ENCODE data around the gene GDAP2.

The GDAP2 gene

DNA sequence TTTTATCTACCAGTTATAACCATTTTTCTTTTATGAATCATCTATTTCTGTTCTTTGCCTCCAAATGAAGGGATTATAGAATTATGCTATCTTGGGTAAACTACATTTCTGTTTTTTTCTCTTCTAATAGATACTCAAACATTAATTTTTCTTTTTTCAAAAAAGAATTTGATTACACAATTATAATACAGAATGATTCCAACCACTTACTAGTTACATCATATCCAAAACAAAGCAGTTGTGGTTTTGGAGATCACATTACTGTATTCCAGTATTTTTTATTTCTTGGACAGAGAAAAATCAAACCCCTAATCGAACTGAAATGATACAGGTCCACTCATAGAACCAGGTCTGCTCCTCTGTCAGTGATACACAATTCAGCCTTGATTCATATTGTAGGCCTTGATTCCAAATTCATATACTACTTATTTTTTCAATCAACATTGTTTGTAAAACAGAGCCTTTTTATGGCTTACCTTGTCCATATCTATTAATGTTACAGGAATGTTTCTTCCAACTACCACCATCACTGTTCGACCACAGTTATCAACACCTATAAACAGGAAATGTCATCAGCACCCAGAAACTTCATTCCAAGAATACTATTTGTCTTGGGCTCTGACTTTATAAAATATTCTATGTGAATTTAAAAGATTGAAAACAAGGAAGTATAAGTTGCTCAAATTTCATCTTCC lies 43.2 kb downstream of the GDAP2 start:
- Histone ChIP-seq H3K4me3 (ENCODE audit: low read depth, low read length) (no peak overlapping the region), H3K27me3 (ENCODE audit: insufficient read depth, low read depth, severe bottlenecking) (no peaks in the 10 kb centered on the region), H3K36me3 (no peaks in the 10 kb centered on the region; the same call in 1 of the 2 replicates), H3K9me3 (ENCODE audit: severe bottlenecking) (no peaks in the 10 kb centered on the region), H3K27ac (no peak overlapping the region)
- no peak for TF ChIP-seq CTCF (IDR thresholded peaks at IDR 0.05; ENCODE audit: low read depth, low read length)
- no peak for DNase-seq

DNA sequence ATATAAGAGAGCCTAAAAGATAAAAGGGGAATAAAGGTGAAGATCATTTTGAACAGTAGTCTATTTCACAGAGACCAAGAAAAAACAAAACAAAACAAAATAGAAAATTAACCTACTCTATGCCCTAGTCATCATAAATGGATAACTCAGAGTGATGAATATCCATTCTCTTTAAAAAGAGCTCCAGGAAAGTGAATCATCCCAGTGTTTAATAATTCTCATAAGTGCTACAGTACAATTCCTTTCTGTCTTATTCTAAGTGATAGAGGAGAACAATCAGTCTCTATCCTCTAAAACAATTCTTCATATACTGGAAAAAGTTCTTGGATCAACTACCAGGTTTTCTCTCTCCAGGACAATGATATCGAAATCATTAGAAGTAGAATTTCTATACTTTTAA lies 45.8 kb downstream of the GDAP2 start:
- Histone ChIP-seq H3K4me3 (ENCODE audit: low read depth, low read length) (no peak overlapping the region), H3K36me3 (peaks cover 4% of the 10 kb centered on the region), H3K27ac (no peak overlapping the region), H3K9me3 (ENCODE audit: severe bottlenecking) (no peaks in the 10 kb centered on the region), H3K27me3 (ENCODE audit: insufficient read depth, low read depth, severe bottlenecking) (no peaks in the 10 kb centered on the region)
- no peak for DNase-seq
- TF ChIP-seq CTCF (IDR thresholded peaks at IDR 0.05; ENCODE audit: low read depth, low read length): no peak

GRCh38 chr1:117879284-117879683 lies 50.1 kb downstream of the GDAP2 start:
- Histone ChIP-seq H3K4me3 (ENCODE audit: low read depth, low read length) (no peak overlapping the region), H3K27ac (no peak overlapping the region), H3K36me3 (peaks cover 10% of the 10 kb centered on the region), H3K27me3 (ENCODE audit: insufficient read depth, low read depth, severe bottlenecking) (no peaks in the 10 kb centered on the region), H3K9me3 (ENCODE audit: severe bottlenecking) (no peaks in the 10 kb centered on the region)
- no peak for DNase-seq
- TF ChIP-seq CTCF (IDR thresholded peaks at IDR 0.05; ENCODE audit: low read depth, low read length): no peak

GRCh38 chr1:117877823-117878222 lies 51.6 kb downstream of the GDAP2 start:
- Histone ChIP-seq H3K4me3 (ENCODE audit: low read depth, low read length) (no peak overlapping the region), H3K9me3 (ENCODE audit: severe bottlenecking) (no peaks in the 10 kb centered on the region), H3K27ac (no peak overlapping the region), H3K36me3 (peaks cover 10% of the 10 kb centered on the region), H3K27me3 (ENCODE audit: insufficient read depth, low read depth, severe bottlenecking) (no peaks in the 10 kb centered on the region)
- no peak for DNase-seq
- no peak for TF ChIP-seq CTCF (IDR thresholded peaks at IDR 0.05; ENCODE audit: low read depth, low read length)

DNA sequence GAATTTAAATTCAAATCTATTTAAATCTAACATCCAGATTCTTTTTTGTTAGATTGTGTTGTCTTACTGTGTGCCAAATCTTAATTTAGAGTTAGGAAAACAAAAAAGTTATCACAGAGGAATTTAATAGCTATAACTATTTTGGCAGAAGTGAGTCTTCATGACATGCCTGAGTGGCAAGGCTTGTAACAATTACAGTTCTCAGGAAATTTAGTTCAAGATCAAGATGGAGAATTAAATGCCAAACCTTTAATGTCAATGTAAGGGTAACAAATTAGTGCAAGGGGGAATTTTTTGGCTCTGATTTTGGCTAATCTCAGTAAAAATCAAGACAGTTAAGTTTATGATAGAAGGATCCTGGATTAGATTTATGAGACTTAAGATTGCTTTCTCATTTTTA lies 58.4 kb downstream of the GDAP2 start:
- Histone ChIP-seq H3K36me3 (peaks cover 9% of the 10 kb centered on the region), H3K4me3 (ENCODE audit: low read depth, low read length) (no peak overlapping the region), H3K27me3 (ENCODE audit: insufficient read depth, low read depth, severe bottlenecking) (no peaks in the 10 kb centered on the region), H3K9me3 (ENCODE audit: severe bottlenecking) (no peaks in the 10 kb centered on the region), H3K27ac (no peak overlapping the region)
- no peak for DNase-seq
- TF ChIP-seq CTCF (IDR thresholded peaks at IDR 0.05; ENCODE audit: low read depth, low read length): no peak

DNA sequence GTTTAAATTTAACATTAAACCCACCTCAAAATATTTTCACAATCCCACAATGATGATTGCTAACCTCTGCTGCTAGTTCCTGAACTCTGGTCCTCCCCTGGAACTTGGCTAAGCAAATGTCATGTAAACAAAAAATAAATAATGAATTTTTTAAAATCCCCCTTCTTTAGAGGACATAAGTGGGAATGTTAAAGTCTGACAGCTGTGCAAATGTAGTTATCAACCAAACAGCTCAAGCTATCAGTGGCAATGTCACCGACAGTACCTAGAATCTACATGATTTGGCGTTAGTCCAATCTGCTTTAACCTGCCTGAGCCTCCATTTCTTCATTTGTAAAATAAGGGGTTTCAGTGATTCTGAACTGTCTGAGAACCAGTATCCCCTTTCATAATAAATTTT lies 67.7 kb downstream of the GDAP2 start:
- Histone ChIP-seq H3K36me3 (peaks cover 6% of the 10 kb centered on the region; the same call in 1 of the 2 replicates), H3K27ac (no peak overlapping the region), H3K4me3 (ENCODE audit: low read depth, low read length) (no peak overlapping the region), H3K27me3 (ENCODE audit: insufficient read depth, low read depth, severe bottlenecking) (no peaks in the 10 kb centered on the region), H3K9me3 (ENCODE audit: severe bottlenecking) (no peaks in the 10 kb centered on the region)
- TF ChIP-seq CTCF (IDR thresholded peaks at IDR 0.05; ENCODE audit: low read depth, low read length): no peak
- DNase-seq: no peak

Data from WERI-Rb-1 (cell line).